Measurements from ENCODE around the gene SLC24A4. TPM values are rescaled to one million over a fixed set of nuclear protein-coding genes. Genes with fewer than 3 reads are reported as not detected.

SLC24A4 gene
- total and polyA plus RNA-seq, 5 donors from 2014 or later: 0.91 TPM; not detected in 4

DNA sequence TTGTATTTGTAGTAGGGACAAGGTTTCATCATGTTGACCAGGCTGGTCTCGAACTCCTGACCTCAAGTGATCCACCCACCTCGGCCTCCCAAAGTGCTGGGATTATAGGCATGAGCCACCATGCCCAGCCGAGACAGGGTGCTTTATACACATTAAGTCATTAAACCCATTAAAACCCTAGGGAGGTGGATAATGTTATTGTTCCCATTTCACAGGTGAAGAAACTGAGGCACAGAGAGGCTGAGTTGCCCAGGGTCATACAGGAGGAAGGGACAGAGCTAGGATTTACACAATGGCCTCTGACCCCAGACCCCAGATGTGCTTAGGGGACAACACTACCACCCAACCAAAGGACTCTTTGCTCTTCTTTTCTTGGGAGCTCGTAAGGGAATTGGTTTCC is 139.6 kb downstream of the SLC24A4 start:
- DNase-seq (no peak), ATAC-seq (ENCODE audit: low read depth in 2 of 2) (no peak)
- Mint-ChIP-seq H3K9me3 (peaks cover 0 to 7% (median 1%) of the 10 kb centered on the region in 7 donors), H3K4me1 (peaks cover 0 to 23% (median 13%) of the 10 kb centered on the region in 4 donors), H3K27me3 (no peaks in the 10 kb centered on the region), H3K36me3 (no peaks in the 10 kb centered on the region), H3K27ac (no peak overlapping the region), H3K4me3 (no peak overlapping the region)
- H3K9me3 ChIP-seq (ENCODE audit: control insufficient read depth in 2 of 2, low read length in 2 of 2): peaks cover 11% of the 10 kb centered on the region in 2 experiments
- H3K4me1 ChIP-seq (ENCODE audit: control insufficient read depth, insufficient read depth, low read length, poor library complexity, severe bottlenecking): peaks cover 6% of the 10 kb centered on the region
- no peak overlapping the region for H3K27ac ChIP-seq (ENCODE audit: insufficient read depth, low read length, poor library complexity, severe bottlenecking)
- no peaks in the 10 kb centered on the region for H3K27me3 ChIP-seq (ENCODE audit: control insufficient read depth, insufficient read depth, low read length)
- H3K4me3 ChIP-seq (ENCODE audit: low read depth, low read length): no peak overlapping the region
- no peaks in the 10 kb centered on the region for H3K36me3 ChIP-seq (ENCODE audit: control insufficient read depth, insufficient read depth, low read length)

GRCh38 chr14:92463141-92463540 is 140.2 kb downstream of the SLC24A4 start:
- Histone ChIP-seq H3K4me1 (ENCODE audit: control insufficient read depth, insufficient read depth, low read length, poor library complexity, severe bottlenecking) (peaks cover 6% of the 10 kb centered on the region), H3K9me3 (ENCODE audit: control insufficient read depth in 2 of 2, low read length in 2 of 2) (peaks cover 11 to 13% of the 10 kb centered on the region in 2 experiments), H3K36me3 (ENCODE audit: control insufficient read depth, insufficient read depth, low read length) (no peaks in the 10 kb centered on the region), H3K27me3 (ENCODE audit: control insufficient read depth, insufficient read depth, low read length) (no peaks in the 10 kb centered on the region), H3K27ac (ENCODE audit: insufficient read depth, low read length, poor library complexity, severe bottlenecking) (no peak overlapping the region), H3K4me3 (ENCODE audit: low read depth, low read length) (no peak overlapping the region)
- Mint-ChIP-seq H3K27ac (no peak overlapping the region), H3K36me3 (no peaks in the 10 kb centered on the region), H3K4me1 (peaks cover 0 to 23% (median 13%) of the 10 kb centered on the region in 4 donors), H3K9me3 (peaks cover 0 to 7% (median 2%) of the 10 kb centered on the region in 7 donors), H3K27me3 (no peaks in the 10 kb centered on the region), H3K4me3 (no peak overlapping the region)
- ATAC-seq (ENCODE audit: low read depth in 2 of 2): no peak
- peak in 1 of 3 donors; percentile 23 for DNase-seq

GRCh38 chr14:92464156-92464555 is 141.2 kb downstream of the SLC24A4 start:
- Mint-ChIP-seq H3K27ac (peak overlapping the region in 1 of 3 donors; percentile 20), H3K9me3 (peaks cover 0 to 10% (median 4%) of the 10 kb centered on the region in 7 donors), H3K4me1 (peaks cover 0 to 23% (median 13%) of the 10 kb centered on the region in 4 donors), H3K36me3 (no peaks in the 10 kb centered on the region), H3K4me3 (no peak overlapping the region), H3K27me3 (no peaks in the 10 kb centered on the region)
- no peak for ATAC-seq (ENCODE audit: low read depth in 2 of 2)
- Histone ChIP-seq H3K4me1 (ENCODE audit: control insufficient read depth, insufficient read depth, low read length, poor library complexity, severe bottlenecking) (peaks cover 6% of the 10 kb centered on the region), H3K9me3 (ENCODE audit: control insufficient read depth in 2 of 2, low read length in 2 of 2) (peaks cover 11 to 13% of the 10 kb centered on the region in 2 experiments), H3K27me3 (ENCODE audit: control insufficient read depth, insufficient read depth, low read length) (no peaks in the 10 kb centered on the region), H3K36me3 (ENCODE audit: control insufficient read depth, insufficient read depth, low read length) (no peaks in the 10 kb centered on the region), H3K4me3 (ENCODE audit: low read depth, low read length) (no peak overlapping the region), H3K27ac (ENCODE audit: insufficient read depth, low read length, poor library complexity, severe bottlenecking) (no peak overlapping the region)
- DNase-seq: no peak

GRCh38 chr14:92464716-92465115 is 141.8 kb downstream of the SLC24A4 start:
- Mint-ChIP-seq H3K9me3 (peaks cover 0 to 11% (median 4%) of the 10 kb centered on the region in 7 donors), H3K27ac (no peak overlapping the region), H3K4me3 (no peak overlapping the region), H3K27me3 (no peaks in the 10 kb centered on the region), H3K36me3 (no peaks in the 10 kb centered on the region), H3K4me1 (peaks cover 0 to 23% (median 13%) of the 10 kb centered on the region in 4 donors)
- H3K36me3 ChIP-seq (ENCODE audit: control insufficient read depth, insufficient read depth, low read length): no peaks in the 10 kb centered on the region
- no peak for ATAC-seq (ENCODE audit: low read depth in 2 of 2)
- no peak for DNase-seq
- no peak overlapping the region for H3K27ac ChIP-seq (ENCODE audit: insufficient read depth, low read length, poor library complexity, severe bottlenecking)
- peaks cover 11 to 13% of the 10 kb centered on the region in 2 experiments for H3K9me3 ChIP-seq (ENCODE audit: control insufficient read depth in 2 of 2, low read length in 2 of 2)
- no peaks in the 10 kb centered on the region for H3K27me3 ChIP-seq (ENCODE audit: control insufficient read depth, insufficient read depth, low read length)
- H3K4me3 ChIP-seq (ENCODE audit: low read depth, low read length): no peak overlapping the region
- peaks cover 6% of the 10 kb centered on the region for H3K4me1 ChIP-seq (ENCODE audit: control insufficient read depth, insufficient read depth, low read length, poor library complexity, severe bottlenecking)

DNA sequence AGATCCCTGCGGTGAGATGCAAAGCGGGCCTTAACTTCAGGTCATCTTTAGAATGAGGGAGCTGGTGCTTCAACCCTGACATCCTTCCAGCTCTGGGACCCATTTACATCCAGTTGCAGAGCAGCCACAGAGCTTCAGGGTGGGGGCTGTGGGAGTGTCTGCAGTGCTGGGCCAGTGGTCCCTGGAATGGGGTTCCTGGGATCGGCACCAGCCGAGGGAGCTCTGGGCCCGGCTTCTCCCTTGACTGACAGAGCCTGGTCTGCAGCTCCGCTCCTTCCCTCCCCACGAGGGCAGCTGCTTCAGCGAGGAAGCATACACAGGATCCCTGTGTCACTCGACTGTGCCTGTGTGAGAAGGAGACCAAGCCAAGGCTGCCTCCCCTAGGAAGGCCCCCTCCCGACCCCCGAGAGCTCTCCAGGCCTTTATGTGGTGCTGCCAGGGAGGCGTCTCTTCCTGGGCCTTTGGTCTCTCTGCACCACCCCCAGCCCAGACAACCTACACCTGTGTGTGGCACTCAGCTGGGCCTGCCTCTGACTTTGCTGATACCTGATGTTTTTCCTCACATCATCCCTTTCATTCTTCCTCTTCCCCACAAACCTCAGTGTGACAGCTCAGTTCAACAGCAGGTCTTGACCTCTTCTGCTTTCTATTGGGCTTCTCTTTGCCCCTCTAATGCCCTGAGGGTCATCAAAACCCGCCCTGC is 142.5 kb downstream of the SLC24A4 start:
- Mint-ChIP-seq H3K4me1 (peaks cover 0 to 15% (median 13%) of the 10 kb centered on the region in 4 donors), H3K27me3 (no peaks in the 10 kb centered on the region), H3K4me3 (no peak overlapping the region), H3K9me3 (peaks cover 0 to 14% (median 4%) of the 10 kb centered on the region in 7 donors), H3K27ac (no peak overlapping the region), H3K36me3 (no peaks in the 10 kb centered on the region)
- H3K4me3 ChIP-seq (ENCODE audit: low read depth, low read length): no peak overlapping the region
- H3K36me3 ChIP-seq (ENCODE audit: control insufficient read depth, insufficient read depth, low read length): no peaks in the 10 kb centered on the region
- H3K9me3 ChIP-seq (ENCODE audit: control insufficient read depth in 2 of 2, low read length in 2 of 2): peaks cover 11 to 13% of the 10 kb centered on the region in 2 experiments
- no peak for ATAC-seq (ENCODE audit: low read depth in 2 of 2)
- no peak for DNase-seq
- no peak overlapping the region for H3K27ac ChIP-seq (ENCODE audit: insufficient read depth, low read length, poor library complexity, severe bottlenecking)
- peaks cover 6% of the 10 kb centered on the region for H3K4me1 ChIP-seq (ENCODE audit: control insufficient read depth, insufficient read depth, low read length, poor library complexity, severe bottlenecking)
- no peaks in the 10 kb centered on the region for H3K27me3 ChIP-seq (ENCODE audit: control insufficient read depth, insufficient read depth, low read length)

DNA sequence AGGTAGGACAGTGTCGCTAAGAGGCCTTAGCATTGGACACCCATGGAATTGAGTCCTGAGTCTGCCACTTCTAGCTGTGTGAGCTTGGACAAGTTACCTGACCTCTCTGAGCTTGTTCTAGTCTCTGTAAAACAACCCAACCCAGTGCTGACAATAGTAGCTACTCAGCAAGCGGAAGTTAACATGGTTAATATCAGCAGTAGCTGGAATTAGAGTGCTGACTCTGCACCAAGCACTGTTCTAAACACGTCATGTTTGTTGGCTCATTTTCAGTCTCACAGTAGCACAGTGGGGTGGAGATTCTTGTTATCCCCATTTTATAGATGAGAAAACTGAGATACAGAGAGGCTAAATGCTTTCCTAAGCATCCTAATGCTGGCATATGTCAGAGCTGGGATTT is 143.1 kb downstream of the SLC24A4 start:
- Histone ChIP-seq H3K36me3 (ENCODE audit: control insufficient read depth, insufficient read depth, low read length) (no peaks in the 10 kb centered on the region), H3K27me3 (ENCODE audit: control insufficient read depth, insufficient read depth, low read length) (no peaks in the 10 kb centered on the region), H3K9me3 (ENCODE audit: control insufficient read depth in 2 of 2, low read length in 2 of 2) (peaks cover 11 to 13% of the 10 kb centered on the region in 2 experiments), H3K4me3 (ENCODE audit: low read depth, low read length) (no peak overlapping the region), H3K4me1 (ENCODE audit: control insufficient read depth, insufficient read depth, low read length, poor library complexity, severe bottlenecking) (peaks cover 3% of the 10 kb centered on the region), H3K27ac (ENCODE audit: insufficient read depth, low read length, poor library complexity, severe bottlenecking) (no peak overlapping the region)
- DNase-seq: peak in 1 of 3 donors; percentile 64
- Mint-ChIP-seq H3K27ac (no peak overlapping the region), H3K9me3 (peaks cover 0 to 14% (median 4%) of the 10 kb centered on the region in 7 donors), H3K36me3 (no peaks in the 10 kb centered on the region), H3K4me1 (peaks cover 0 to 14% (median 10%) of the 10 kb centered on the region in 4 donors), H3K27me3 (no peaks in the 10 kb centered on the region), H3K4me3 (no peak overlapping the region)
- no peak for ATAC-seq (ENCODE audit: low read depth in 2 of 2)

- no peak overlapping the region for H3K27ac ChIP-seq (ENCODE audit: insufficient read depth, low read length, poor library complexity, severe bottlenecking)
- H3K9me3 ChIP-seq (ENCODE audit: control insufficient read depth in 2 of 2, low read length in 2 of 2): peaks cover 11 to 13% of the 10 kb centered on the region in 2 experiments
- no peaks in the 10 kb centered on the region for H3K27me3 ChIP-seq (ENCODE audit: control insufficient read depth, insufficient read depth, low read length)
- Mint-ChIP-seq H3K27ac (no peak overlapping the region), H3K27me3 (peaks cover 4% of the 10 kb centered on the region), H3K4me3 (no peak overlapping the region), H3K4me1 (no peaks in the 10 kb centered on the region), H3K9me3 (peaks cover 0 to 14% (median 6%) of the 10 kb centered on the region in 7 donors), H3K36me3 (no peaks in the 10 kb centered on the region)
- H3K36me3 ChIP-seq (ENCODE audit: control insufficient read depth, insufficient read depth, low read length): no peaks in the 10 kb centered on the region
- ATAC-seq (ENCODE audit: low read depth in 2 of 2): no peak
- DNase-seq: no peak
- H3K4me3 ChIP-seq (ENCODE audit: low read depth, low read length): no peak overlapping the region
- H3K4me1 ChIP-seq (ENCODE audit: control insufficient read depth, insufficient read depth, low read length, poor library complexity, severe bottlenecking): no peaks in the 10 kb centered on the region
These were observed 146.6 kb downstream of the SLC24A4 start for GRCh38 chr14:92469515-92469914.

DNA sequence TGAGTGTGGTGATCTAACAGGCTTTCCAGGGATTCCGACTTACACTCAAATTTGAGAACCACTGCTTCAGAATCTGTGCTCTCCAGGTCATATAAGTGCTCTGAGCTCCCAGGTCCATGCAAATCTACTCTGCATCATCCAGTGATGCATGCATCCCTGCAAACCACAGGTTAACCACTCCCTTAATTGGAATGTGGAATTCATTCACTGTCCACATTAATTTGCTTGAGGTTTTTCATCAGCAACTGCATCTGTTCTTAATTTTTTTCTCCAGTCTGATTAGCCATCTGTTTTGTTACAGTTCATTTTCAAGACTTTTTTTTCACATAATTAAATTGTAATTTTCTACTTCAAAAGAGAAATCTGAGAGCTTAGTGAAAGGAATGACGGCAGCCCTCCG is 147.2 kb downstream of the SLC24A4 start:
- Histone ChIP-seq H3K36me3 (ENCODE audit: control insufficient read depth, insufficient read depth, low read length) (no peaks in the 10 kb centered on the region), H3K4me1 (ENCODE audit: control insufficient read depth, insufficient read depth, low read length, poor library complexity, severe bottlenecking) (no peaks in the 10 kb centered on the region), H3K9me3 (ENCODE audit: control insufficient read depth in 2 of 2, low read length in 2 of 2) (peaks cover 11 to 13% of the 10 kb centered on the region in 2 experiments), H3K27me3 (ENCODE audit: control insufficient read depth, insufficient read depth, low read length) (no peaks in the 10 kb centered on the region), H3K27ac (ENCODE audit: insufficient read depth, low read length, poor library complexity, severe bottlenecking) (no peak overlapping the region), H3K4me3 (ENCODE audit: low read depth, low read length) (no peak overlapping the region)
- H3K9me3 Mint-ChIP-seq: peaks cover 0 to 14% (median 6%) of the 10 kb centered on the region in 7 donors
- ATAC-seq (ENCODE audit: low read depth in 2 of 2): no peak
- no peak overlapping the region for H3K27ac Mint-ChIP-seq
- no peak overlapping the region for H3K4me3 Mint-ChIP-seq
- H3K4me1 Mint-ChIP-seq: no peaks in the 10 kb centered on the region
- no peaks in the 10 kb centered on the region for H3K36me3 Mint-ChIP-seq
- H3K27me3 Mint-ChIP-seq: peaks cover 8% of the 10 kb centered on the region
- no peak for DNase-seq
